Ovary (tissue), 9 donors: Measurements from ENCODE around the gene PTPRN2. TPM values are rescaled to one million over a fixed set of nuclear protein-coding genes. Genes with fewer than 3 reads are reported as not detected.

Experiments
- DNase-seq, 5 donors: peaks; one replicate each; pipeline ENCODE4 v3.0.0-alpha.2; 2019 to 2020
- H3K27ac ChIP-seq, 2 donors: fragments of 200-600 bp; one replicate each; pipeline versions ENCODE4 v1.5.1 to v1.8.0; 2019 to 2022
- H3K27me3 ChIP-seq: fragments of 200-600 bp; one replicate; pipeline ENCODE4 v1.8.0; 2022
- H3K36me3 ChIP-seq: fragments of 200-600 bp; sonication (generic); one replicate; pipeline ENCODE4 v1.5.1; 2019
- H3K4me1 ChIP-seq: one replicate; pipeline ENCODE4 v1.8.1; 2013; ENCODE audit warnings: mild to moderate bottlenecking, moderate library complexity; ENCODE audit not compliant: insufficient read depth
- H3K4me3 ChIP-seq: fragments of 200-600 bp; sonication (generic); one replicate; pipeline ENCODE4 v1.5.1; 2017
- H3K9me3 ChIP-seq, 2 donors: fragments of 200-600 bp in 1 of 2; sonication (generic) in 1 of 2; one replicate each; pipeline versions ENCODE4 v1.5.1 to v1.8.1; 2013 to 2019; ENCODE audit warnings: mild to moderate bottlenecking in 1 of 2, moderate library complexity in 1 of 2
- EP300 ChIP-seq: sonication (generic); formaldehyde crosslinking; IDR thresholded peaks from one replicate; pipeline ENCODE4 v1.6.1; 2017; ENCODE audit warnings: antibody characterized with exemption
- POLR2A ChIP-seq: fragments of 450-650 bp; IDR thresholded peaks from one replicate; pipeline ENCODE4 v1.6.1; 2017; ENCODE audit warnings: antibody characterized with exemption, mild to moderate bottlenecking, moderate library complexity
- WGBS, 3 donors: extraction: QIAGEN DNeasy Blood & Tissue Kit in 1 of 3; methylation state at CpG; one replicate each; pipeline versions ENCODE4 v1.1.5 to v1.1.7; 2013 to 2017; 5-methylcytosine and 5-hydroxymethylcytosine counted together
- intact Hi-C, 4 donors: fragments of 100-400 bp; cut with DNase I; formaldehyde crosslinking; loops; one replicate each; pipeline versions ENCODE4 v1.11.0 to v1.15.1; 2022 to 2023
- polyA plus RNA-seq, 2 donors: library from polyadenylated mRNA; stranded (reverse); fragments of 200-250 nt in 1 of 2; fragments of 350-450 nt in 1 of 2; fragmentation: Illumina TruSeq in 1 of 2; extraction: RNeasy Lipid Tissue Mini Kit (QIAGEN cat#74804) in 1 of 2; gene quantifications; one replicate each; pipeline ENCODE4 v1.2.3, GENCODE V29; 2013 to 2014
- total RNA-seq, 7 donors: library from RNA; depleted of rRNA in 2 of 7; stranded (reverse); fragments of >200 nt in 2 of 7; fragmentation: NEBNext Ultra II Directional in 3 of 7; extraction: Animal tissue kit (Norgen Biotek cat#: 25700) in 3 of 7; gene quantifications; one replicate each; pipeline versions ENCODE4 v1.1.0 to v1.2.4, GENCODE V29; 2016 to 2023
- TF ChIP-seq, protein P1 (sequence below), 3 donors: fragments of 450-650 bp in 2 of 3; fragments of 200-600 bp in 1 of 3; IDR thresholded peaks; one replicate each; pipeline versions ENCODE4 v1.5.1 to v1.8.0; 2016 to 2022; ENCODE audit warnings: antibody characterized with exemption in 3 of 3, mild to moderate bottlenecking in 1 of 3
- donor health status: DM: no; HTN: no; CAD: no; lungs with moderate emphysema.
- donor health status: DM: no; HTN: no; CAD: no.
- donor health status: Bipolar disorder and iron deficiency.
- donor health status: DM: yes; HTN: yes; CAD: no.
- donor health status: DM: no; HTN: no; CAD: no.
- donor health status: DM: yes; HTN: yes; CAD: no.

The PTPRN2 gene
- total and polyA plus RNA-seq, 9 donors: 3.5 to 11.1 (median 5.9) TPM

DNA sequence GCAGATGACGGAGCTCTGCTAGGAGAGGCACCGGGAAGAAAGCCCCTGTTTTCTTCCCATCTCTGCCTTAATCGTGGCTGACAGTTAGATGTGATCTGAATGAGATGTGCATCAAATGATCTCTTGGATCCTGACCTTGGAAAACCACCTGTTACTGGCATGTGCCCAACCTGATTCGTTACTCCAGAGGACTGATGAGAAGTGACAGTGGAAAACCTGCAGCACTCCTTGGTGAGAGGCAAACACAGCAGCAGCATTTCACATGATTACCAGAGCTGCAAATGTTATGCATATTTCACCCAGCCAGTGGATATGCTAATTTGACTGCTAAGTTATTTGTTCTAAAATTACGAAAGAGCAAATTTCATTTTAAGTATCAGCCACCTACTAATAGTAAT, 95.3 kb downstream of the PTPRN2 start:
- Histone ChIP-seq H3K27ac (no peak overlapping the region), H3K27me3 (no peaks in the 10 kb centered on the region), H3K9me3 (no peaks in the 10 kb centered on the region), H3K4me3 (no peak overlapping the region), H3K4me1 (no peaks in the 10 kb centered on the region), H3K36me3 (no peaks in the 10 kb centered on the region)
- 51 to 62% (median 57%) methylated on average over 5 of the region's 5 CpGs for WGBS, 3 donors
- TF ChIP-seq, protein P1, sequence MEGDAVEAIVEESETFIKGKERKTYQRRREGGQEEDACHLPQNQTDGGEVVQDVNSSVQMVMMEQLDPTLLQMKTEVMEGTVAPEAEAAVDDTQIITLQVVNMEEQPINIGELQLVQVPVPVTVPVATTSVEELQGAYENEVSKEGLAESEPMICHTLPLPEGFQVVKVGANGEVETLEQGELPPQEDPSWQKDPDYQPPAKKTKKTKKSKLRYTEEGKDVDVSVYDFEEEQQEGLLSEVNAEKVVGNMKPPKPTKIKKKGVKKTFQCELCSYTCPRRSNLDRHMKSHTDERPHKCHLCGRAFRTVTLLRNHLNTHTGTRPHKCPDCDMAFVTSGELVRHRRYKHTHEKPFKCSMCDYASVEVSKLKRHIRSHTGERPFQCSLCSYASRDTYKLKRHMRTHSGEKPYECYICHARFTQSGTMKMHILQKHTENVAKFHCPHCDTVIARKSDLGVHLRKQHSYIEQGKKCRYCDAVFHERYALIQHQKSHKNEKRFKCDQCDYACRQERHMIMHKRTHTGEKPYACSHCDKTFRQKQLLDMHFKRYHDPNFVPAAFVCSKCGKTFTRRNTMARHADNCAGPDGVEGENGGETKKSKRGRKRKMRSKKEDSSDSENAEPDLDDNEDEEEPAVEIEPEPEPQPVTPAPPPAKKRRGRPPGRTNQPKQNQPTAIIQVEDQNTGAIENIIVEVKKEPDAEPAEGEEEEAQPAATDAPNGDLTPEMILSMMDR (IDR thresholded peaks at IDR 0.05): no peak
- TF ChIP-seq POLR2A (no peak), EP300 (no peak)
- no peak for DNase-seq
- intact Hi-C loops: no loop called here

DNA sequence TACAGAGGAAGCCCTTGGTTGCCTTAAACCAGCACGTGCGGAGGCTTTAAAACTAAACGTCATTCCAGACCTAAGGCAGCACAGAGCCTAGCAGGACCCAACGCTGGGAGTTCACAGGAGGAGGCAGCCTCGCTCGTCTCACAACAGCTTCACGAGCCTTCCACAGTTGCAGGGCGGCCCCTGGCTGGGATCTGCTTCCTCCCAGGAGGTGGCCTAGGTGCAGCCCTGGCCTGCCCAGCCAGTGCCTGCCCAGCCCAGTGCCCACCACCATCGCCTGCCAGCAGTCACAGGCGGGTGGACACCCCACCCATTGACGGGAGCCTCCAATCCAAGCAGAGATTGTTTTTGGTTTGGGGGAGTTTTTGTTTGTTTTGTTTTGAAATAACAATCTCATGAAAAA, 96.5 kb downstream of the PTPRN2 start:
- TF ChIP-seq EP300 (no peak), POLR2A (no peak)
- TF ChIP-seq, protein P1 (IDR thresholded peaks at IDR 0.05): no peak
- Histone ChIP-seq H3K36me3 (no peaks in the 10 kb centered on the region), H3K9me3 (no peaks in the 10 kb centered on the region), H3K27ac (no peak overlapping the region), H3K27me3 (no peaks in the 10 kb centered on the region), H3K4me3 (no peak overlapping the region), H3K4me1 (no peaks in the 10 kb centered on the region)
- 69 to 81% (median 74%) methylated on average over 11 of the region's 11 CpGs for WGBS, 3 donors
- intact Hi-C loops: no loop called here
- no peak for DNase-seq

DNA sequence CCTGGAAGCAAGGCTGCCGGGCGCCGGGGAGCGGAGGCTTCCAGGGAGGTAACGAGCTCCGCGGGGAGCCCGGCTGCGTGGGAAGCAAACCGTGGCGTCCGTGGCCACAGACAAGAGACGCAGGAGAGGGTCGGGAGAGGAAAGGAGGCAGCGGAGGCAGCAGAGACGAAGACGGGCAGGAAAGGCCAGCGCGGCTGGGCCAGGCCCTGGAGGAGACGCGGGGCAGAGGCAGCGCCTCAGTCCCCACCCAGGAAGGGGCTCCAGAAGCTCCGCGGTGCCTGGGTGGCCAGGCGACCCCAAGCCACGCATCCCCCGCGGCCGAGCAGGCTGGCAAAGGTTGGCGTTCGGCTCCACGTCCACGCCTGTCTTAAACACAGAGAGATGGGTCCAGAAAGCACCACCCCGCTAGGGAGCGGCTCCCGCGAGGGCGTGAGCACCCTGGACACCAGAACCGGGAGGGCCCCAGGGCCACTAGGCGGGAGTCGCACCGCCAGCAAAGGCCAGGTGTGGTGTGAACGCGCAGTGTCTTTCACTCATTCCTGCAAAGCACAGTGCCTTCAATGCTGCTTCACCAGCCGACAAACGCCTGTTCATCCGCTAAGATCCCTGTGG, 97.3 kb downstream of the PTPRN2 start:
- intact Hi-C loops: no loop called here
- H3K4me3 ChIP-seq: no peak overlapping the region
- no peaks in the 10 kb centered on the region for H3K4me1 ChIP-seq
- DNase-seq: no peak
- no peaks in the 10 kb centered on the region for H3K27me3 ChIP-seq
- no peak overlapping the region for H3K27ac ChIP-seq
- WGBS, 3 donors: 94 to 95% (median 94%) methylated on average over 47 of the region's 47 CpGs
- TF ChIP-seq EP300 (no peak), POLR2A (no peak)
- TF ChIP-seq, protein P1 (IDR thresholded peaks at IDR 0.05): no peak
- no peaks in the 10 kb centered on the region for H3K9me3 ChIP-seq
- H3K36me3 ChIP-seq: no peaks in the 10 kb centered on the region

DNA sequence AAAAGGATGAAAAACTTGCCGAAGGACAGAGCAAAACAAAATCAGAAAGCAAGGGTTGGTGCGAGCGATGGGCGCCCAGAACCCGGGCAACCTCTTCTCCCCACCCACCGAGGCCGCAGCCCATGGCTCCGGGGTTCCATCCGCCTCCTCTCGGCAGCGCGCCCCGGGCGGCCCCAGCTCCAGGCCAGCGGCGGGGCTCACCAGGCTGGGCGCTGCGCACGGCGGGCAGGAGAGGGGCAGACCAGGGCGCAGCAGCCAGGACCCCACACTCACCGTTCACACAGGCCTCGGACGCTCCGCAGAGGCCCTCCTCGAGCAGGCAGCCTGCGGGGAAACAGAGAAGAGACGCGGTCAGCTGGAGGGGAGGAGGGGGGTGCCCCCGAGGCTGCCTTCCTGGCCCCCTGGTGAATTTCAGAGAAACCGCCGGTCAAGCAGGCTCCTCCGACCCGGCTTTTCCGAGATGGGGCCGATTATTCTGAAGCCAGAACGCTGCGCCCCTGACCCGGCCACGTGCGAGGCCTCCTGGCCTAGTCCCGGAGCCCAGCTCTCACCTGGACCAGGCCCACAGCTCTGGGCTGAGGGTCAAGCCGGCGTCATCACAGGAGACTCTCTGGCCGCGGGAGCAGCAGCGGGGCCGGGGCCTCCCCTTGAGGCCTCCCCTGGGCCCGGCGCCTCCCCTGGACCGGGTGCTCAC, 98.0 kb downstream of the PTPRN2 start:
- H3K4me1 ChIP-seq: no peaks in the 10 kb centered on the region
- H3K4me3 ChIP-seq: no peak overlapping the region
- intact Hi-C loops: no loop called here
- DNase-seq: no peak
- H3K9me3 ChIP-seq: no peaks in the 10 kb centered on the region
- H3K27me3 ChIP-seq: no peaks in the 10 kb centered on the region
- 89 to 93% (median 91%) methylated on average over 49 to 51 of the region's 51 CpGs for WGBS, 3 donors
- no peak overlapping the region for H3K27ac ChIP-seq
- TF ChIP-seq, protein P1 (IDR thresholded peaks at IDR 0.05): no peak
- TF ChIP-seq EP300 (no peak), POLR2A (no peak)
- no peaks in the 10 kb centered on the region for H3K36me3 ChIP-seq
